PC-3 (cell line): Measurements from ENCODE around the gene CFL1.

Experiments used
- EZH2 ChIP-seq: fragments of 300-600 bp; sonication (generic); IDR thresholded peaks from one replicate; pipeline ENCODE4 v1.6.1; 2017; ENCODE audit warnings: antibody characterized with exemption, mild to moderate bottlenecking, low read length; ENCODE audit not compliant: unreplicated experiment
- TF ChIP-seq, protein P1 (sequence below): fragments of 300-600 bp; sonication (generic); conservative IDR thresholded peaks from 2 replicates; pipeline ENCODE4 v1.5.1; 2017; ENCODE audit warnings: antibody characterized with exemption, low read depth, mild to moderate bottlenecking, low read length

DNA sequence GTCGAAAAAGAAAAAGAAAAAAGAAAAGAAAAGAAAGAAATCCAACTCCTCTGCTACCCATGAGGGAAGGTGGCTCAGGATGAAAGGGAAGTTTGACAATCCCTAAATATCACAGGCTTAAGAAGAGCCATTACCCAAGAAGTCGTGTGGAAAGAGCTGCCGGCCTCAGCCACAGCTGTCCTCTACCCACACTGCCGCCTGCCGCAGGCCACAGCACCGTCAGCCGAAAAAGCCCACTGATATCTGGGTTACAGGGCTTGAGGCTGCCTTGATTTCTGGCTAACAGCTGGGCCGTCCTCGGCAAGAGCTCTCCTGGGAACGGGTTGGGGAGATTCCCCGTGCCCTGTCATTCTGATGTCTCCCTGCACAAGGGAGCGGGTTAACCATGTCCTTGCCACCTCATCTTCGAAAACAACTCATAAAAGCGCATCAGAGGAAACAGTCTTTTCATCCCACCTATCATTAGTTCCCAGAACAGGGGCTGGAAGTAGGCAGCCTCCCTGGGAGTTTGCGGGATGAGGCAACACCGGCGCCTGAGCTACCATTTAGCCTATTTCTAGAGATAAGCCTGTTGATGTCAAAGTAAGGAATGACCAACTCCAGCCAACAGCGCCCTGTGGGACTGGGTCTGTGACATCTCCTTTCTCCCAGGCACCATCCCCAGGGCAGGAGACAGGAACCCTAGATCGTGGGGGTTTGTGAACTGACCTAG is 46.1 kb downstream of the CFL1 start:
- TF ChIP-seq, protein P1, sequence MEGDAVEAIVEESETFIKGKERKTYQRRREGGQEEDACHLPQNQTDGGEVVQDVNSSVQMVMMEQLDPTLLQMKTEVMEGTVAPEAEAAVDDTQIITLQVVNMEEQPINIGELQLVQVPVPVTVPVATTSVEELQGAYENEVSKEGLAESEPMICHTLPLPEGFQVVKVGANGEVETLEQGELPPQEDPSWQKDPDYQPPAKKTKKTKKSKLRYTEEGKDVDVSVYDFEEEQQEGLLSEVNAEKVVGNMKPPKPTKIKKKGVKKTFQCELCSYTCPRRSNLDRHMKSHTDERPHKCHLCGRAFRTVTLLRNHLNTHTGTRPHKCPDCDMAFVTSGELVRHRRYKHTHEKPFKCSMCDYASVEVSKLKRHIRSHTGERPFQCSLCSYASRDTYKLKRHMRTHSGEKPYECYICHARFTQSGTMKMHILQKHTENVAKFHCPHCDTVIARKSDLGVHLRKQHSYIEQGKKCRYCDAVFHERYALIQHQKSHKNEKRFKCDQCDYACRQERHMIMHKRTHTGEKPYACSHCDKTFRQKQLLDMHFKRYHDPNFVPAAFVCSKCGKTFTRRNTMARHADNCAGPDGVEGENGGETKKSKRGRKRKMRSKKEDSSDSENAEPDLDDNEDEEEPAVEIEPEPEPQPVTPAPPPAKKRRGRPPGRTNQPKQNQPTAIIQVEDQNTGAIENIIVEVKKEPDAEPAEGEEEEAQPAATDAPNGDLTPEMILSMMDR, result no peak
- TF ChIP-seq EZH2, result no peak
